ENCODE results near the gene OAS3.

Gene OAS3

GRCh38 chr12:113016796-113017195 lies 78.5 kb downstream of the OAS3 start:
- CTCF ChIA-PET = interaction anchor here (0.6 to 1.9 kb wide), 5 partner anchors 14 to 1713 kb away, joined by 3 to 8 read pairs (median 4); no protein-coding TSS in a partner anchor

GRCh38 chr12:113019025-113019424 lies 80.8 kb downstream of the OAS3 start:
- CTCF ChIA-PET = interaction anchor here (0.9 to 4.9 kb wide), 2 partner anchors 11 to 26 kb away, joined by 3 to 20 read pairs; no protein-coding TSS in a partner anchor

More at GRCh38 chr12:113016796-113017195, 78.5 kb downstream of the OAS3 start:
- POLR2A ChIA-PET = no interaction called here
- H3K27ac ChIP-seq (ENCODE audit: extremely low read depth, low read depth, low read length) = no peak overlapping the region
- TF ChIP-seq ZFP3 (tag by site-specific recombination; IDR thresholded peaks at IDR 0.05; ENCODE audit: low read depth) = no peak
- no peak for TF ChIP-seq ZBTB48 (tag by site-specific recombination; IDR thresholded peaks at IDR 0.05)
- no peak for TF ChIP-seq ZXDB (tag by site-specific recombination; IDR thresholded peaks at IDR 0.05)
- no peak for TF ChIP-seq CTCF (tag by site-specific recombination; IDR thresholded peaks at IDR 0.05)
- peak; percentile 97 for TF ChIP-seq ZNF449 (tag by site-specific recombination; IDR thresholded peaks at IDR 0.05)
- no peaks in the 10 kb centered on the region for H3K9me3 ChIP-seq (ENCODE audit: control insufficient read depth, insufficient read depth, low read depth, low read length)
- no peaks in the 10 kb centered on the region for H3K36me3 ChIP-seq (ENCODE audit: control insufficient read depth in 2 of 2, insufficient read depth in 1 of 2, low read length in 2 of 2)
- no peak overlapping the region for H3K4me3 ChIP-seq (ENCODE audit: low read depth, low read length)
- H3K4me1 ChIP-seq (ENCODE audit: control insufficient read depth, insufficient read depth, low read length) = no peaks in the 10 kb centered on the region

GRCh38 chr12:113021500-113021899 lies 83.2 kb downstream of the OAS3 start:
- H3K36me3 ChIP-seq (ENCODE audit: control insufficient read depth in 2 of 2, insufficient read depth in 1 of 2, low read length in 2 of 2) = no peaks in the 10 kb centered on the region
- H3K4me1 ChIP-seq (ENCODE audit: control insufficient read depth, insufficient read depth, low read length) = no peaks in the 10 kb centered on the region
- H3K9me3 ChIP-seq (ENCODE audit: control insufficient read depth, insufficient read depth, low read depth, low read length) = no peaks in the 10 kb centered on the region
- ChIA-PET POLR2A (no interaction called here), CTCF (interaction anchor here (1.5 to 4.9 kb wide), 3 partner anchors 9 to 28 kb away, joined by 4 to 20 read pairs (median 7); no protein-coding TSS in a partner anchor)
- no peak overlapping the region for H3K27ac ChIP-seq (ENCODE audit: extremely low read depth, low read depth, low read length)
- H3K4me3 ChIP-seq (ENCODE audit: low read depth, low read length) = no peak overlapping the region
- TF ChIP-seq SP3 (tag by site-specific recombination; IDR thresholded peaks at IDR 0.05) (no peak), ZNF792 (tag by site-specific recombination; IDR thresholded peaks at IDR 0.05) (no peak), ZNF354C (tag by site-specific recombination; IDR thresholded peaks at IDR 0.05; ENCODE audit: borderline replicate concordance, low read depth) (no peak), ZNF837 (tag by site-specific recombination; IDR thresholded peaks at IDR 0.05) (no peak), ZBTB1 (tag by site-specific recombination; IDR thresholded peaks at IDR 0.05) (no peak), ZNF133 (tag by site-specific recombination; IDR thresholded peaks at IDR 0.05) (no peak)

More at GRCh38 chr12:113019025-113019424, 80.8 kb downstream of the OAS3 start:
- H3K36me3 ChIP-seq (ENCODE audit: control insufficient read depth in 2 of 2, insufficient read depth in 1 of 2, low read length in 2 of 2) = no peaks in the 10 kb centered on the region
- POLR2A ChIA-PET = no interaction called here
- TF ChIP-seq ZNF473 (tag by site-specific recombination; IDR thresholded peaks at IDR 0.05) (no peak), ZFP41 (tag by site-specific recombination; IDR thresholded peaks at IDR 0.05; ENCODE audit: borderline replicate concordance) (no peak), ZNF112 (tag by site-specific recombination; IDR thresholded peaks at IDR 0.05) (no peak), ZNF10 (tag by site-specific recombination; IDR thresholded peaks at IDR 0.05) (no peak)
- H3K9me3 ChIP-seq (ENCODE audit: control insufficient read depth, insufficient read depth, low read depth, low read length) = no peaks in the 10 kb centered on the region
- H3K4me1 ChIP-seq (ENCODE audit: control insufficient read depth, insufficient read depth, low read length) = no peaks in the 10 kb centered on the region
- no peak overlapping the region for H3K4me3 ChIP-seq (ENCODE audit: low read depth, low read length)
- no peak overlapping the region for H3K27ac ChIP-seq (ENCODE audit: extremely low read depth, low read depth, low read length)
